Measurements from ENCODE around the gene PTGES3.

DNA sequence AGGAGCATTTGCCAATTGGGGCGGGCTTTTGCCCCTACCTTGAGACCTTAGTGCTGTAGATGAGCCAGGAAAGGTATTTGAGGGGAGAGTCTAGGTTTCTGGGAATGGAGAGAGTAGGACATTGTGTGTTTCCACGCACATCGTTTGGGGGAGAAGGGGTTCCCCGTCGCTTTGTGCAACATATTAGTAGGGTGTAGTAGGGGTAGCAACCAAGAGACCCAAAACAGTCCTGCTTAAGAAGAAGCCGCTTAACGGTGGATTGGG lies 694 bp upstream of the PTGES3 start:
- TF ChIP-seq REST (IDR thresholded peaks at IDR 0.05; ENCODE audit: low read depth) (no peak), EP300 (IDR thresholded peaks at IDR 0.05; ENCODE audit: borderline replicate concordance) (no peak), YY1 (IDR thresholded peaks at IDR 0.05; ENCODE audit: low read depth) (no peak), TAF1 (IDR thresholded peaks at IDR 0.05; ENCODE audit: low read depth) (no peak), RAD21 (IDR thresholded peaks at IDR 0.05; ENCODE audit: low read depth) (no peak), NFIC (IDR thresholded peaks at IDR 0.05) (no peak), CREB1 (IDR thresholded peaks at IDR 0.05; ENCODE audit: low read depth) (no peak), TEAD4 (IDR thresholded peaks at IDR 0.05) (no peak), FOXM1 (IDR thresholded peaks at IDR 0.05; ENCODE audit: borderline replicate concordance, low read depth) (no peak)

Data from Ishikawa (cell line).